Stomach smooth muscle (tissue), 2 donors: ENCODE data around the gene SLC5A11.

Experiments used
- H3K27ac ChIP-seq: one replicate; pipeline ENCODE4 v1.7.0; 2013; ENCODE audit warnings: mild to moderate bottlenecking, low read length, inconsistent platforms
- H3K27me3 ChIP-seq, 2 donors: one replicate each; pipeline ENCODE4 v1.7.0; 2013; ENCODE audit warnings: low read length in 2 of 2; ENCODE audit not compliant: insufficient read depth in 2 of 2, control insufficient read depth in 1 of 2
- H3K36me3 ChIP-seq, 2 donors: one replicate each; pipeline ENCODE4 v1.7.0; 2013; ENCODE audit warnings: low read length in 2 of 2; ENCODE audit not compliant: control insufficient read depth in 2 of 2, insufficient read depth in 2 of 2
- H3K4me1 ChIP-seq: one replicate; pipeline ENCODE4 v1.7.0; 2013; ENCODE audit warnings: low read length; ENCODE audit not compliant: control insufficient read depth, insufficient read depth
- H3K4me3 ChIP-seq, 2 donors: one replicate each; pipeline ENCODE4 v1.7.0; 2013; ENCODE audit warnings: low read length in 2 of 2
- H3K9ac ChIP-seq, 2 donors: one replicate each; pipeline ENCODE4 v1.7.0; 2013; ENCODE audit warnings: low read length in 2 of 2, mild to moderate bottlenecking in 1 of 2
- H3K9me3 ChIP-seq, 2 donors: one replicate each; pipeline ENCODE4 v1.7.0; 2013; ENCODE audit warnings: low read length in 2 of 2; ENCODE audit not compliant: control insufficient read depth in 2 of 2
- donor health status: healthy.
- donor health status: Pancreatic carcinoma.

Gene SLC5A11

DNA sequence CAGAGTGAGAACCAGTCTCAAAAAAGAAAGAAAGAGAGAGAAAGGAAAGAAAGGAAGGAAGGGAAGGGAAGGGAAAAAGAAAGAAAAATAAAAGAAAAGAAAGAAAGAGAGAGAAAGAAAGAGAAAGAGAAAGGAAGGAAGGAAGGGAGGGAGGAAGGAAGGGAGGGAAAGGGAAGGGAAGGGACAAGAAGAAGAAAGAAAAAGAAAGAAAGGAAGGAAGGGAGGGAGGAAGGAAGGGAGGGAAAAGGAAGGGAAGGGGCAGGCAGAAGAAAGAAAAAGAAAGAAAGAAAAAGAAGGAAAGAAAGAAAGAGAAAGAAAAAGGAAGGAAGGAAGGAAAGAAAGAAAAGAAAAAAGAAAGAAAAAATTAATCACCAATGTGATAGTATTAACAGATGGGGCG is 15.7 kb downstream of the SLC5A11 start:
- Histone ChIP-seq H3K4me3 (no peak overlapping the region), H3K27ac (no peak overlapping the region), H3K9ac (no peak overlapping the region), H3K36me3 (no peaks in the 10 kb centered on the region), H3K4me1 (no peaks in the 10 kb centered on the region), H3K9me3 (no peaks in the 10 kb centered on the region), H3K27me3 (peaks cover 0 to 2% of the 10 kb centered on the region in 2 donors)

DNA sequence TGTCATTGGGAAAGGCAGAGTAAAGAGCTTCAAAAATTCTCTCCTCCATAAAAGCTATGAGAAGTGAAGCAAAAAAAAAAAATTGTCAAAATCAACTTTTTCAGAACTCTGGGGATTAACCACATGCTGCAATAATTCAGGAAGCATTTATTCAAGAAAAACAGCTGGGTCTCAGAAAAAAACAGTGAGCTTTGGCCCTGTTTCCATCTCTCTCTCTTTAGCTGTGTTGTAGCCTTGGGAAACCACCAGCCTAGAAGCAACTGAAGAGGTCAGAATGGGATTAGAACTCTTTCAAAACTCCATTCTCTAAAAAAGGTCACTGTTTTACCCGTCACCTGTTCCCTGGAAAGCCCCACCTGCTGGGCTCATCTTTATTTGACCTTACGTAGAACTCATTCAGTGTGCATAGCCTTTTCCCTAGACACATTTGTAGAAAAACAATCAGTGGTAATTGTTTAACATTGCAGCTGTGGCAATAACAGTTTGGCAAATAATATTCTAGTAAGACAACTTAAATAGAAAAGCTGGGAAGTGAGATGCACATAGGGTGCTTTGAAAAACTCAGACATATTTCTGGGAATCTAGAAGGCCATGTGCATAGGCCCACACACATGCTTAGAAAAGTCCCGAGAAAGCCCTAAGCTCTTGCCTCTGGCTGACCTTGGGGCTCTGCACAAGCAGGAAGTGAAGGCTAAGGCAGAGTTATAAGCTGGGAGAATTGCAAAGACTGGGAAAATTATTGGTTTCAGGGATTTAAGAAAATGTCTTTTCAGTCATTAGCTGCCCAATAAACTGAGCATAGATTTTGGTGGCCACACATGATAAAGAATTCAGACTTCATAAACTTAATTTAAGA is 18.0 kb downstream of the SLC5A11 start:
- Histone ChIP-seq H3K27me3 (no peaks in the 10 kb centered on the region), H3K9me3 (no peaks in the 10 kb centered on the region), H3K27ac (no peak overlapping the region), H3K4me1 (no peaks in the 10 kb centered on the region), H3K9ac (no peak overlapping the region), H3K36me3 (no peaks in the 10 kb centered on the region), H3K4me3 (no peak overlapping the region)

DNA sequence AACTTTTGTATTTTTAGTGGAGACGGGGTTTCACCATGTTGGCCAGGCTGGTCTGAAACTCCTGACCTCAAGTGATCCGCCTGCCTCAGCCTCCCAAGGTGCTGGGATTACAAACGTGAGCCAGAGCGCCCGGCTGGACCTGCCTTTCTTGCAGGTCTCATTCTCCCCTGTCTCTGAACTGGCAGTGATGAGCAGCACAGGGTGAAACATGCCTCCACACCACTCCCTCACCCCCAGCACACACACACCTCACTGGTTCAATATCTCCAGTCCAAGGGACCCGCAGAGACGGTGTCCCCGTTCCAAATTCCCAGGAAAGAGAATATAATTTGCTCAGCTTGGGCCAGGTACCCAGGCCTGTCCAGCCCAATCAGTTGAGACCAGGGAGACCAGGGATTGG is 23.3 kb downstream of the SLC5A11 start:
- Histone ChIP-seq H3K4me1 (no peaks in the 10 kb centered on the region), H3K36me3 (no peaks in the 10 kb centered on the region), H3K9me3 (no peaks in the 10 kb centered on the region), H3K9ac (no peak overlapping the region), H3K27ac (no peak overlapping the region), H3K4me3 (no peak overlapping the region), H3K27me3 (no peaks in the 10 kb centered on the region)

DNA sequence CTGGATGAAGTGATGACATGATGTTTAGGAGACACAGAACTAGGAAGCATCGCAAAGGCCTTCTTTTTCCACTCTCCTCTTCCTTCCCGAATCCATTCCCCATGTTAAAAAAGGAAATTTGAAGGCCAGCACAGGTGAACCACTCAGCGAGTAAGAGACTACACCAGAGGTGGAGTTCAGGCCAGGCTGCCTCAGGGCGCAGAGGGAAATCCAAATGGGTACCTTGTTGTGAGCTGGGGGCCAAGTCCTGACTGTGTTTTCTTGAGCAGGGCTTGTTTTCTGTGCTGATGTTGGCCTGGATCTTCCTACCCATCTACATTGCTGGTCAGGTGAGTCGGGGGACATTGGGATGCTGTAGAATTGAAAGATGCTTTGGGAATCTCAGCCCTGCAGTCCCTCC is 26.1 kb downstream of the SLC5A11 start:
- Histone ChIP-seq H3K9ac (no peak overlapping the region), H3K9me3 (no peaks in the 10 kb centered on the region), H3K4me1 (no peaks in the 10 kb centered on the region), H3K27ac (no peak overlapping the region), H3K36me3 (no peaks in the 10 kb centered on the region), H3K27me3 (peaks cover 0 to 2% of the 10 kb centered on the region in 2 donors), H3K4me3 (no peak overlapping the region)

DNA sequence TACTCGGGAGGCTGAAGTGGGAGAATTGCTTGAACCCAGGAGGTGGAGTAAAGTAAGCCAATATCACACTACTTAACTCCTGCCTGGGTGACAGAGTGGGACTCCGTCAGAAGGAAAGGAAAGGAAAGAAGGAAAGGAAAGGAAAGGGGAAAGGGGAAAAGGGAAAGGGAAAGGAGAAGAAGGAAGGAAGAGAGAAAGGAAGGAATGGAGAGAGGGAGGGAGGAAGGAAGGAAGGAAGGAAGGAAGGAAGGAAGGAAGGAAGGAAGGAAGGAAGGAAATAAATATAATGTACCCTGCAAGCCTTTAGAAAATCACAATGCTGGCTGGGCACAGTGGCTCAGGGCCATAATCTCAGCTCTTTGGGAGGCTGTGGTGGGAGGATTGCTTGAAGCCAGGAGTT is 27.3 kb downstream of the SLC5A11 start:
- peaks cover 0 to 2% of the 10 kb centered on the region in 2 donors for H3K27me3 ChIP-seq
- no peak overlapping the region for H3K9ac ChIP-seq
- H3K9me3 ChIP-seq, result no peaks in the 10 kb centered on the region
- no peak overlapping the region for H3K4me3 ChIP-seq
- no peak overlapping the region for H3K27ac ChIP-seq
- H3K36me3 ChIP-seq, result no peaks in the 10 kb centered on the region
- H3K4me1 ChIP-seq, result no peaks in the 10 kb centered on the region

DNA sequence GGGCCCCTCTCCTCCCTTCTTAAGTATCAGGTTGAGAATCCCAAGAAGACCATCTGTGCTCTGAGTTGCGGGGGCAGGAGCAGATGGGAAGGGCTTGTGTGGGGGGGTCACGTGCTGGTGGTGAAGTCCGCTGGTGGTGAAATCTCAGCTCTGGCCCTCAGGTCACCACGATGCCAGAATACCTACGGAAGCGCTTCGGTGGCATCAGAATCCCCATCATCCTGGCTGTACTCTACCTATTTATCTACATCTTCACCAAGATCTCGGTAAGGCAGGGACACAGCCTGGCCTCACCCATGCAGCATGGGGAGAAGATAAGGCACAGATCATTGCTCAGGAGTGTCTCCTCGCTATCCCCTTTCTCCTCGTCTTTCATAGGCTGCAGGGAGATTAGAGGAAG is 29.7 kb downstream of the SLC5A11 start:
- no peaks in the 10 kb centered on the region for H3K36me3 ChIP-seq
- no peak overlapping the region for H3K9ac ChIP-seq
- no peak overlapping the region for H3K4me3 ChIP-seq
- no peak overlapping the region for H3K27ac ChIP-seq
- H3K4me1 ChIP-seq, result no peaks in the 10 kb centered on the region
- peaks cover 0 to 2% of the 10 kb centered on the region in 2 donors for H3K27me3 ChIP-seq
- H3K9me3 ChIP-seq, result no peaks in the 10 kb centered on the region

DNA sequence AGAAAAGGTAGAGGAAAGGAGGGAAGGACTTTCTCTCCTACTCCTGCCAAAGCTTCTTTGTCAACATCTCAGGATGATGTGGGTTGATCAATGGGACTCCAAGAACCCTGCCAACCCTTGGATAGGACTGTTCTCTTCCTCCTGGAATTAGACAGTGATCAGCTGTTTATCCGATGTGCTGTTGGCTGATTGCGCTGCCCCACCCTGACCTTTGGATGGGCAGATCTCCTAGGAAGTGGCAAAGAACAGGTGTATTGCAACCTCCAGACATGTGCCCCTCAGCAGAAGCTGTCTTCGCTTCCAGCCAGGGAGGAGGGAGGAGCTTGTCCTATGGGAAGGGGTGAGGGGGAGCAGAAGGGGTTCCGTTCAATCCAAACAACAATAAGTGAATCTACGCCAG is 30.5 kb downstream of the SLC5A11 start:
- no peak overlapping the region for H3K9ac ChIP-seq
- peaks cover 0 to 2% of the 10 kb centered on the region in 2 donors for H3K27me3 ChIP-seq
- no peak overlapping the region for H3K4me3 ChIP-seq
- no peaks in the 10 kb centered on the region for H3K4me1 ChIP-seq
- no peak overlapping the region for H3K27ac ChIP-seq
- no peaks in the 10 kb centered on the region for H3K9me3 ChIP-seq
- H3K36me3 ChIP-seq, result no peaks in the 10 kb centered on the region

DNA sequence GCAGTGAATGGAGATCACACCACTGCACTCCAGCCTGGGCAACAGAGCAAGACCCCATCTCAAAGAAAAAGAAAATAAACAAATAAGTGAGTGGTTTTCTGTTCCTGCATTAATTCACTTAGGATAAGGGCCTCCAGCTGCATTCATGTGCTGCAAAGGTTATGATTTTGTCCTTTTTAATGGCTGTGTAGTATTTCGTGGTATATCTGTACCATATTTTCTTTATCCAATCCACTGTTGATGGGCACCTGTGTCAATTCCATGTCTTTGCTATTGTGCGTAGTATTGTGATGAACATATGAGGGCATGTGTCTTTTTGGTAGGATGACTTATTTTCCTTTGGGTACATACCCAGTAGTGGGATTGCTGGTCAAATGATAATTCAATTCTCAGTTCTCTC is 33.9 kb downstream of the SLC5A11 start:
- Histone ChIP-seq H3K4me1 (no peaks in the 10 kb centered on the region), H3K36me3 (no peaks in the 10 kb centered on the region), H3K9ac (no peak overlapping the region), H3K9me3 (no peaks in the 10 kb centered on the region), H3K4me3 (no peak overlapping the region), H3K27me3 (peaks cover 0 to 2% of the 10 kb centered on the region in 2 donors), H3K27ac (no peak overlapping the region)

DNA sequence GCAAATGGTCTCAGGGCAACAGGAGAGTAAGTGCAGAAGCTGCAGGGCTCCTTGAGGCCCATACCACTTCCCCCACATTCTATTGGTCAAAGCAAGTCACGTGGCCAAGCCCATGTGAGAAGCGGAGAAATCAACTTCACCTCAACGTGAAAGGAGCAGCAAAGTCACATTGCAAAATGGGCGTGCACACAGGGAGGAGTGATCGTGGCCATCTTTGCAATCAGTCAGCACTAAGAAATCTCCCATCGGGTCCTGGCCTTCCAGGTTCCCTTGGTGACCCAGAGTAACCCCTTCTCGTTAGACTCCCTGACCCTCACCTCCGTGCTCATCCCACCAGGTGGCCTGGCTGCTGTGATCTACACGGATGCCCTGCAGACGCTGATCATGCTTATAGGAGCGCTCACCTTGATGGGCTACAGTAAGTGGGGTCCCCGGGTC is 38.0 kb downstream of the SLC5A11 start:
- no peak overlapping the region for H3K9ac ChIP-seq
- no peaks in the 10 kb centered on the region for H3K9me3 ChIP-seq
- H3K27ac ChIP-seq, result no peak overlapping the region
- no peaks in the 10 kb centered on the region for H3K27me3 ChIP-seq
- no peaks in the 10 kb centered on the region for H3K4me1 ChIP-seq
- no peaks in the 10 kb centered on the region for H3K36me3 ChIP-seq
- no peak overlapping the region for H3K4me3 ChIP-seq

DNA sequence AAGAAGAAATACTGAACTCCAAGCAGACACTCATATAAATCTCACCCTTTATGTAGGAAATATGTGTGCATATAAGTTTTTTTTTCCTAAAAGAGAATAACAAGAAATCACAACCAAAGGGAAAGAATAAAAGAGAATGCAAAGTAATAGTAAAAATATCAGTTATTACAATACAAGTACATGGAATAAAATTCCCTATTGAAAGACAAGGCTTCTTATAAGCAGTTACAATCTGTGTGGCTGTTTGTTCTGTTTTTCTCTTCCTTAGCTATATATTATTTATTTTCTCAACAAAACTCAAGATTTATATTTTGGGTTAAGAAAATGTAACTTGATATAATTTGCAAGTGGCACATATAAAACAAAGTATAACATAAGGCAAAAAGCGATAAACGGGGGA is 41.7 kb downstream of the SLC5A11 start:
- Histone ChIP-seq H3K4me3 (no peak overlapping the region), H3K9me3 (no peaks in the 10 kb centered on the region), H3K36me3 (no peaks in the 10 kb centered on the region), H3K9ac (no peak overlapping the region), H3K27me3 (no peaks in the 10 kb centered on the region), H3K27ac (no peak overlapping the region), H3K4me1 (no peaks in the 10 kb centered on the region)

DNA sequence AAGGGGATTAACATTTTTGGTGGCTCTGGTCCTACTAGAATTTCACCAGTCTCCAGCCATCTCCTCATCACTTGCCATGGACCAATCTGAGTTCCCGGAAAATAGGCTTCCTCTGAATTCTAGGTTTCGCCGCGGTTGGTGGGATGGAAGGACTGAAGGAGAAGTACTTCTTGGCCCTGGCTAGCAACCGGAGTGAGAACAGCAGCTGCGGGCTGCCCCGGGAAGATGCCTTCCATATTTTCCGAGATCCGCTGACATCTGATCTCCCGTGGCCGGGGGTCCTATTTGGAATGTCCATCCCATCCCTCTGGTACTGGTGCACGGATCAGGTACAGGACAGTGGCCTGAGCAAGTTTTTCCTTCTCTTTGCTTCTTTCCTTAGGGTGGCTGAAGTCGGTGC is 45.0 kb downstream of the SLC5A11 start:
- Histone ChIP-seq H3K9ac (no peak overlapping the region), H3K9me3 (no peaks in the 10 kb centered on the region), H3K4me3 (no peak overlapping the region), H3K27ac (no peak overlapping the region), H3K27me3 (peaks cover 0 to 3% of the 10 kb centered on the region in 2 donors), H3K4me1 (no peaks in the 10 kb centered on the region), H3K36me3 (no peaks in the 10 kb centered on the region)
